Pancreas (tissue), 10 donors: Measurements from ENCODE around the gene SEMA5A. TPM values are rescaled to one million over a fixed set of nuclear protein-coding genes. Genes with fewer than 3 reads are reported as not detected.

Experiments
- ATAC-seq, 4 donors: fragments of 200-7000 bp; cut with Tn5 transposase; one replicate each; pipeline versions ENCODE4 v1.8.0 to v1.9.1; 2020; ENCODE audit warnings: mild to moderate bottlenecking in 4 of 4, moderate library complexity in 4 of 4
- DNase-seq, 6 donors: peaks; one replicate each; pipeline ENCODE4 v3.0.0-alpha.2; 2020
- FAIRE-seq: peaks from 2 replicates; lab custom pipeline; 2012; peaks lifted over from hg19 to GRCh38; lab: Jason Lieb, UNC
- H3K27ac ChIP-seq, 4 donors: fragments of 200-600 bp; sonication (generic); 1 replicate in 3 of 4; 2 replicates in 1 of 4; pipeline versions ENCODE4 v1.5.0 to v1.8.0; 2020
- H3K27me3 ChIP-seq, 4 donors: fragments of 200-600 bp; one replicate each; pipeline ENCODE4 v1.8.0; 2021
- H3K36me3 ChIP-seq, 3 donors: fragments of 200-600 bp; sonication (generic) in 1 of 3; one replicate each; pipeline versions ENCODE4 v1.5.0 to v1.8.0; 2020 to 2021
- H3K4me1 ChIP-seq, 3 donors: fragments of 200-600 bp; one replicate each; pipeline ENCODE4 v1.8.0; 2021
- H3K4me3 ChIP-seq, 4 donors: fragments of 200-600 bp; sonication (generic) in 2 of 4; one replicate each; pipeline versions ENCODE4 v1.5.0 to v1.8.0; 2020 to 2021
- H3K9me3 ChIP-seq, 4 donors: fragments of 200-600 bp; one replicate each; pipeline ENCODE4 v1.8.0; 2021
- CTCF ChIP-seq, 4 donors: fragments of 200-600 bp; sonication (generic) in 3 of 4; IDR thresholded peaks; one replicate each; pipeline versions ENCODE4 v1.5.0 to v1.8.0; 2021; ENCODE audit warnings: antibody characterized with exemption in 4 of 4
- WGBS, 2 donors: extraction: QIAGEN DNeasy Blood & Tissue Kit; methylation state at CpG; one replicate each; pipeline ENCODE4 v1.1.7; 2013; 5-methylcytosine and 5-hydroxymethylcytosine counted together
- intact Hi-C, 3 donors: fragments of 100-400 bp; cut with DNase I; formaldehyde crosslinking; loops; one replicate each; pipeline versions ENCODE4 v1.11.1 to v1.14.2; 2022
- polyA plus RNA-seq, 2 donors: library from polyadenylated mRNA; stranded (reverse); fragments of 200-250 nt; gene quantifications; one replicate each; pipeline ENCODE4 v1.2.3, GENCODE V29; 2013
- total RNA-seq, 6 donors: library from RNA; stranded (reverse); fragmentation: NEBNext Ultra II Directional in 4 of 6; extraction: Animal tissue kit (Norgen Biotek cat#: 25700) in 4 of 6; gene quantifications; one replicate each; pipeline versions ENCODE4 v1.2.1 to v1.2.4, GENCODE V29; 2021 to 2023
- donor health status: healthy with polysubstance abuse.
- donor health status: DM: no; HTN: no; CAD: no; lungs with moderate emphysema.
- donor health status: DM: no; HTN: no; CAD: no.
- donor health status: control.
- donor health status: control.
- donor health status: Bipolar disorder and iron deficiency.
- donor health status: DM: yes; HTN: yes; CAD: no.
- donor health status: DM: no; HTN: no; CAD: no.
- donor health status: DM: no; HTN: no; CAD: no.
- donor health status: DM: yes; HTN: yes; CAD: no.

The SEMA5A gene
- total and polyA plus RNA-seq, 8 donors = 0.91 to 14.0 (median 6.4) TPM

GRCh38 chr5:9302218-9302617 is 243.7 kb downstream of the SEMA5A start:
- ATAC-seq (peak in 1 of 4 donors; percentile 32), DNase-seq (no peak), FAIRE-seq (no peak)
- no peaks in the 10 kb centered on the region for H3K4me1 ChIP-seq
- no peak for TF ChIP-seq CTCF (IDR thresholded peaks at IDR 0.05)
- no peak overlapping the region for H3K4me3 ChIP-seq
- intact Hi-C loops = no loop called here
- H3K27ac ChIP-seq = no peak overlapping the region
- H3K27me3 ChIP-seq = no peaks in the 10 kb centered on the region
- 89 to 92% methylated on average over 2 of the region's 2 CpGs for WGBS, 2 donors
- H3K36me3 ChIP-seq = no peaks in the 10 kb centered on the region
- H3K9me3 ChIP-seq = no peaks in the 10 kb centered on the region

DNA sequence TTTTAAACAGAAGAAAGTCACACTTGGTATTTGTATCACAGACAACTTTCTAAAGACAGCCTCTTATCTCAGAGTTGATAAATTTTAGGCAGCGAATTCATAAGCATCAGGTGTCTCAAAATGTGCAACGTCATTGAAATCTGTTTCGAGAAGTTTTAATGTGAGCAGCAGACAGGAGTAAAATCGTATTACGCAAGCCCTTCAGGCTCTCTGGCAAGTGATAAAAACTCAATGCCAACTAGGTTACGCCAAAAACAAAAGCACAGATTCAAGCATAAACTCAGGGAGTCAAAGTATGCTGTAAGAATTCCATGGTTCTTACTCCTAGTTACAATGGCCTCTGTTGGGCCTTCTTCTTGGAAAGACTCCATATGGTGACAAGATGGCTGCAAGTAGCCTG is 244.7 kb downstream of the SEMA5A start:
- no peak for DNase-seq
- 81 to 82% methylated on average over 6 of the region's 6 CpGs for WGBS, 2 donors
- no peak for FAIRE-seq
- no peak for TF ChIP-seq CTCF (IDR thresholded peaks at IDR 0.05)
- no peak for ATAC-seq
- Histone ChIP-seq H3K27ac (no peak overlapping the region), H3K4me1 (no peaks in the 10 kb centered on the region), H3K36me3 (no peaks in the 10 kb centered on the region), H3K27me3 (no peaks in the 10 kb centered on the region), H3K9me3 (no peaks in the 10 kb centered on the region), H3K4me3 (no peak overlapping the region)
- intact Hi-C loops = no loop called here

DNA sequence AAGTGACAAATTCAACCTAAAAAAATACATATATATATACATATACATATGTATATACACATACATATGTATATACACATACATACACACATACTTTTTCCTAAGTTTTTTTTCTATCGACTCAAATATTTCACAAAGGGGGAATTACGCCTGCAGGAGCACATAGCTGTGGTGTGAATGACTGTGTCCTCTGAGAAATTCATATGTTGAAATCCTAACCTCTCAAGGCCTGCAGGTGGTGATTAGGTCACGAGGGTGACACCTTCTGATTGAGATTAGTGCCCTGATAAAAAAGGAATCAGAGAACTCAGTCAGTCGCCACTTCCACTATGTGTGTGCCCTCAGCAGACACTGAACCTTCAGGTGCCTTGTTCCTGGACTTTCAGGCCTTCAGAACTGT is 248.7 kb downstream of the SEMA5A start:
- ATAC-seq (no peak), FAIRE-seq (no peak), DNase-seq (no peak)
- Histone ChIP-seq H3K36me3 (no peaks in the 10 kb centered on the region), H3K4me3 (no peak overlapping the region), H3K27ac (no peak overlapping the region), H3K9me3 (no peaks in the 10 kb centered on the region), H3K4me1 (no peaks in the 10 kb centered on the region), H3K27me3 (no peaks in the 10 kb centered on the region)
- 72% methylated on average over 4 of the region's 4 CpGs for WGBS, 2 donors
- intact Hi-C loops = no loop called here
- TF ChIP-seq CTCF (IDR thresholded peaks at IDR 0.05) = no peak

DNA sequence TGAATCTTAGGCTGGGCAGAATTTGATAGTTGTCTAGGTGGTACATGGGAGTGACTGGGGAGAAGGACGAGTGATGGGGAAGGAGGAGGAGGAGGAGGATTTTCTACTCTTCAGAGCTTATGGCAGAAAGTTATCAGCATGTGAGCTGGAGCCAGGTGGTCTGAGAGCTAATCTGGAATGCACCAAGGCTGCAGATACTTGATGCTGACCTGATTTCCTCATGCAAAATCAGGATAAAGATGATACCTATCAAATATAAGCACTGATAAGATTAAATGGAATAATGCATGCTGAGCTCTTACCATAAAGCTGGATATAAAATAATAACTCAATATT is 250.4 kb downstream of the SEMA5A start:
- Histone ChIP-seq H3K4me3 (no peak overlapping the region), H3K9me3 (no peaks in the 10 kb centered on the region), H3K27ac (no peak overlapping the region), H3K36me3 (no peaks in the 10 kb centered on the region), H3K4me1 (no peaks in the 10 kb centered on the region), H3K27me3 (no peaks in the 10 kb centered on the region)
- intact Hi-C loops = no loop called here
- WGBS, 2 donors = 68 to 81% methylated on average over 1 of the region's 1 CpG
- TF ChIP-seq CTCF (IDR thresholded peaks at IDR 0.05) = no peak
- FAIRE-seq (no peak), DNase-seq (no peak), ATAC-seq (no peak)

- 77 to 80% methylated on average over 3 of the region's 3 CpGs for WGBS, 2 donors
- no peak for DNase-seq
- no peak for FAIRE-seq
- H3K27me3 ChIP-seq = no peaks in the 10 kb centered on the region
- no peaks in the 10 kb centered on the region for H3K9me3 ChIP-seq
- H3K4me1 ChIP-seq = no peaks in the 10 kb centered on the region
- no peaks in the 10 kb centered on the region for H3K36me3 ChIP-seq
- intact Hi-C loops = no loop called here
- no peak overlapping the region for H3K4me3 ChIP-seq
- no peak overlapping the region for H3K27ac ChIP-seq
- ATAC-seq = no peak
- TF ChIP-seq CTCF (IDR thresholded peaks at IDR 0.05) = no peak
Observed at GRCh38 chr5:9294793-9295465, 250.9 kb downstream of the SEMA5A start.
